ENCODE measurements around the gene CRADD. TPM values are rescaled to one million over a fixed set of nuclear protein-coding genes. Genes with fewer than 3 reads are reported as not detected.
"Not testable (repeated sequence)": the region's sequence is repeated elsewhere in the genome, so short reads cannot be mapped to it uniquely, and the experiment has no call there.

Gene CRADD
- total RNA-seq, 2 donors from 2014 or later, result 9.6 to 10.1 TPM

- no peak for DNase-seq (ENCODE audit: low spot score in 2 of 2)
- H3K9me3 Mint-ChIP-seq, result peaks cover 14 to 15% of the 10 kb centered on the region in 2 donors
- ATAC-seq, result no peak
- no peak overlapping the region for H3K27ac Mint-ChIP-seq
- H3K36me3 Mint-ChIP-seq, result peaks cover 29 to 39% of the 10 kb centered on the region in 2 donors
Observed at GRCh38 chr12:93753285-93753684, 76.1 kb downstream of the CRADD start.

GRCh38 chr12:93753838-93754429 lies 76.8 kb downstream of the CRADD start:
- ATAC-seq, result no peak
- peaks cover 14 to 15% of the 10 kb centered on the region in 2 donors for H3K9me3 Mint-ChIP-seq
- H3K36me3 Mint-ChIP-seq, result peaks cover 29 to 39% of the 10 kb centered on the region in 2 donors
- no peak for DNase-seq (ENCODE audit: low spot score in 2 of 2)
- H3K27ac Mint-ChIP-seq, result no peak overlapping the region

- not testable (repeated sequence) for H3K27ac Mint-ChIP-seq
- H3K9me3 Mint-ChIP-seq, result peaks cover 14 to 15% of the 10 kb centered on the region in 2 donors
- ATAC-seq, result peak in 1 of 2 donors; percentile 28
Observed at GRCh38 chr12:93754859-93755258, 77.7 kb downstream of the CRADD start.

GRCh38 chr12:93756288-93756687 lies 79.1 kb downstream of the CRADD start:
- Mint-ChIP-seq H3K27ac (no peak overlapping the region), H3K9me3 (peaks cover 14 to 15% of the 10 kb centered on the region in 2 donors), H3K36me3 (peaks cover 29 to 39% of the 10 kb centered on the region in 2 donors)
- DNase-seq (ENCODE audit: low spot score in 2 of 2) (no peak), ATAC-seq (no peak)

More at GRCh38 chr12:93754859-93755258, 77.7 kb downstream of the CRADD start:
- not testable (repeated sequence) for DNase-seq (ENCODE audit: low spot score in 2 of 2)
- peaks cover 29 to 39% of the 10 kb centered on the region in 2 donors for H3K36me3 Mint-ChIP-seq

- Mint-ChIP-seq H3K27ac (no peak overlapping the region), H3K9me3 (peaks cover 7 to 8% of the 10 kb centered on the region in 2 donors), H3K36me3 (peaks cover 18 to 26% of the 10 kb centered on the region in 2 donors)
- no peak for ATAC-seq
- no peak for DNase-seq (ENCODE audit: low spot score in 2 of 2)
Observed at GRCh38 chr12:93757792-93758694, 80.9 kb downstream of the CRADD start.

GRCh38 chr12:93758801-93759373 lies 81.7 kb downstream of the CRADD start:
- peaks cover 9 to 18% of the 10 kb centered on the region in 2 donors for H3K36me3 Mint-ChIP-seq
- DNase-seq (ENCODE audit: low spot score in 2 of 2) (no peak), ATAC-seq (no peak)
- H3K9me3 Mint-ChIP-seq, result peaks cover 7 to 8% of the 10 kb centered on the region in 2 donors
- H3K27ac Mint-ChIP-seq, result peak overlapping the region in 1 of 2 donors; percentile 43

GRCh38 chr12:93759512-93760081 lies 82.4 kb downstream of the CRADD start:
- no peak for ATAC-seq
- no peak for DNase-seq (ENCODE audit: low spot score in 2 of 2)
- Mint-ChIP-seq H3K36me3 (peaks cover 4 to 10% of the 10 kb centered on the region in 2 donors), H3K9me3 (peaks cover 3% of the 10 kb centered on the region in 2 donors), H3K27ac (peak overlapping the region in 1 of 2 donors; percentile 43)

GRCh38 chr12:93760275-93760875 lies 83.2 kb downstream of the CRADD start:
- peaks cover 0 to 7% of the 10 kb centered on the region in 2 donors for H3K36me3 Mint-ChIP-seq
- no peak for DNase-seq (ENCODE audit: low spot score in 2 of 2)
- H3K9me3 Mint-ChIP-seq, result no peaks in the 10 kb centered on the region
- H3K27ac Mint-ChIP-seq, result no peak overlapping the region
- ATAC-seq, result no peak

- Mint-ChIP-seq H3K9me3 (no peaks in the 10 kb centered on the region), H3K36me3 (no peaks in the 10 kb centered on the region), H3K27ac (no peak overlapping the region)
- no peak for DNase-seq (ENCODE audit: low spot score in 2 of 2)
- ATAC-seq, result no peak
Observed at GRCh38 chr12:93762059-93762719, 85.0 kb downstream of the CRADD start.

- Mint-ChIP-seq H3K36me3 (no peaks in the 10 kb centered on the region), H3K9me3 (no peaks in the 10 kb centered on the region), H3K27ac (no peak overlapping the region)
- DNase-seq (ENCODE audit: low spot score in 2 of 2), result no peak
- ATAC-seq, result no peak
Observed at GRCh38 chr12:93762912-93763553, 85.9 kb downstream of the CRADD start.

- no peaks in the 10 kb centered on the region for H3K9me3 Mint-ChIP-seq
- DNase-seq (ENCODE audit: low spot score in 2 of 2) (no peak), ATAC-seq (no peak)
- no peak overlapping the region for H3K27ac Mint-ChIP-seq
- H3K36me3 Mint-ChIP-seq, result no peaks in the 10 kb centered on the region
Observed at GRCh38 chr12:93763746-93764147, 86.6 kb downstream of the CRADD start.

GRCh38 chr12:93766371-93766770 lies 89.2 kb downstream of the CRADD start:
- DNase-seq (ENCODE audit: low spot score in 2 of 2), result no peak
- Mint-ChIP-seq H3K36me3 (peaks cover 3 to 4% of the 10 kb centered on the region in 2 donors), H3K27ac (no peak overlapping the region), H3K9me3 (no peaks in the 10 kb centered on the region)
- ATAC-seq, result no peak

- ATAC-seq, result peak; percentile 70 to 75
Observed at GRCh38 chr12:93766796-93767523, 89.8 kb downstream of the CRADD start.

GRCh38 chr12:93767524-93767863 lies 90.3 kb downstream of the CRADD start:
- ATAC-seq (peak; percentile 34 to 49), DNase-seq (ENCODE audit: low spot score in 2 of 2) (no peak)
- Mint-ChIP-seq H3K27ac (peak overlapping the region in 1 of 2 donors; percentile 47), H3K36me3 (peaks cover 4 to 13% of the 10 kb centered on the region in 2 donors), H3K9me3 (no peaks in the 10 kb centered on the region)

More at GRCh38 chr12:93766796-93767523, 89.8 kb downstream of the CRADD start:
- peak overlapping the region in 1 of 2 donors; percentile 47 for H3K27ac Mint-ChIP-seq
- H3K36me3 Mint-ChIP-seq, result peaks cover 4 to 7% of the 10 kb centered on the region in 2 donors
- DNase-seq (ENCODE audit: low spot score in 2 of 2), result no peak
- no peaks in the 10 kb centered on the region for H3K9me3 Mint-ChIP-seq

All from activated naive CD4-positive, alpha-beta T cell treated with anti-CD3 and anti-CD28 coated beads, Interleukin-2, amount 50 U/mL, for 72 hours (primary cell).